SHP77 treated with DMSO at 0.1 percent for 48 hours (cell line): ENCODE data around the gene NUP214.
"Not testable (repeated sequence)": the region's sequence is repeated elsewhere in the genome, so short reads cannot be mapped to it uniquely, and the experiment has no call there.

ENCODE experiments used
- DNase-seq: peaks from one replicate; lab custom pipeline; 2025; lab: John Stamatoyannopoulos, UW

The NUP214 gene

DNA sequence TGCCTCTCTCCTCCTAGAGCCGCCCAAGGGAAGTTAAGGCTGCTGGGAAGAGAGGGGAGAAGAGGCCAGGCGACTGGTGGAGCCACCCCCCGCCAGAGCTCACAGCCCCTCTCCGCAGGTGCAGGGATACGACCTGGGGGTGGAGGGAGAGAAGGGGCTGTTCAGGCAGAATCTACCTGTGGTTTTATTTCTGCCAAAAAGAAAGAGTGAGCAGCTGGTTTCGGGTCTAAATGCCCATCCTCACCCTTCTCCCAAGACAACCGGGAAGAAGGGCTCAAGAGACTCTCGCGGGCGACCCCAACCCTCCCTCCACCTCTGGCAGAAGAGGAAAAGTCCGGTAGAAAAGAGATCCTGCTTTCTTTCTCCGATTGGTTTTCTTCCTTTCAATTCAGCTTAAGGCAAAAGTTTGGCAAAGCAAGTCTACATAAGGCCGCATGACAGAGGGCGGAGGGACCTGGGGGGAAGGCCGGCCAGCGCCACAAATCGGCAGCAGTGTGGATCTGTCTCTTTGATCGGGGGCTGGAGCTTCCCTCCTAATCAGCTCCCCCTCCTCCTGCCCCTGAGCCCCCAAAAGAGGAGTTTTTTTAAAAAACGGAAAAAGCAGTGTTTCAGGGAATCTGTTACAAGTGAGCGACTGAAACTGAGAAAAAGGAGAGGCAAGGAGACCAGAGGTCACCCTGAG, 134.7 kb downstream of the NUP214 start:
- DNase-seq, result no peak

- no peak for DNase-seq
Measured at GRCh38 chr9:131260751-131261452, 135.5 kb downstream of the NUP214 start.

GRCh38 chr9:131262327-131263032, 137.1 kb downstream of the NUP214 start:
- no peak for DNase-seq

DNA sequence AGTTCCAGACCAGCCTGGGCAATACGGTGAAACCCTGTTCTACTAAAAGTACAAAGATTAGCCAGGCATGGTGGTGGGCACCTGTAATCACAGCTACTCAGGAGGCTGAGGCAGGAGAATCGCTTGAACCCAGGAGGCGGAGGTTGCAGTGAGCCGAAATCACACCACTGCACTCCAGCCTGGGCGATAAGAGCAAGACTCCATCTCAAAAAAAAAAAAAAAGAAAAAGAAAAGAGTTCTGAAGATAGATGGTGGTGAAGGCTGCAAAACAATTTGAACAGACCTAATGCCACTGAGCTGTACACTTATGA, 137.6 kb downstream of the NUP214 start:
- DNase-seq, result not testable (repeated sequence)

DNA sequence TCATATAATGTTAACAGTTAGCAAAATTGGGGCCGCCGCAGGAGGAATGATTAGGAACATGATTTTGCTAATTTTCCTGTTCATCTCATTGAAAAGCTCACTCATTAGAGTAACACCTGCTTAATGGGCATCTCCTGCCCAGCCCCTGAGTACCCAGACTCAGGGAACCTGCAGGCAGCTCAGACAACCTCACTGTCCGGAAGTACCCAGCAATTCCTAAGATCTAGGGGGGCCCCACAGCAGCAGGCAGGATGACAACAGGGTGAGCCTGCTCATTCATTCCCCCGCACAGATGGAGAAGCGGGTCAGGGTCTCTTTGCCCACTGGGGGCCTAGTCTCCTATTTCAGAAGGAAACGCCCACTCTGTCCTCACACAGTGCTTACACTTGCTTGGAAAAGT, 138.3 kb downstream of the NUP214 start:
- DNase-seq, result no peak

- DNase-seq, result no peak
Measured at GRCh38 chr9:131264231-131264630, 138.8 kb downstream of the NUP214 start.

GRCh38 chr9:131266266-131267229, 141.2 kb downstream of the NUP214 start:
- DNase-seq, result no peak

DNA sequence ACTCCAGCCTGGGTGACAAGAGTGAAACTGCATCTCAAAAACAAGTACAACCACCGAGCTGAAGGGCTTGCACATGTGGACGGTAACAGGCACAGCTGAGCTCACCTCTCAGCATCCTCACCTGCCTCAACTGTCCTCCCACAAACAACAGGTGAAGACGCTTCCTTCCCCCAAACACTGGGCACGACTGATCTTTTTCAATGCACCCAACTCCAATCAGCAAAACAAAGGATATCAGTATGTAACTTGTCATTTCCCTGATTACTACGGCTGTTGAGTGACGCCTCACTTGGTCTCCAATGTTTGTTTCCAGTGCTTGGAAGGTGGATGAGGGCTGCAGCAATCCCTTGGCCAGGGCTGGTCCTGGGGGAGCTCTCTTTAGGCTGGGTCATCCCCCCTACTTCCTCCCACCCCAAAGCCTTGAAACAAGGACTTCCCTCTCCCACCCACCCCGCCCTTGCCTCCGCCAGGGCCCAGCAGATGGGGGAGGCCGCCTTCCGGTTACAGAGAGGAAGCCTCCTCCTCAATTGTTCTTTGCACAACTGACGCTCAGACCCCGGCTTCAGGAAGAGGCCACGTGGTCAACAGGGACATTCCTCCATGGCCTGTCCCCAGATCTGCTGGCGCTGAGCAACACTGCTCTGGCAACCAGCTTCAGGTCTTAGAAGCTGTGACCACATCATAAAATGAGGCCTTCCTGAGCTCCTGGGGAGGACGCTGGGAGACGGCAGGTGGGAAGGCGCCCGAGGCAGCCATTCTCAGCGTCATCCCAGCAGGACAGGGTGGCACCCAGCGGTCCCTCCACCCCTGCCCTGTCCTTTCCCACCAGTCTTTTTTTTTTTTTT, 145.0 kb downstream of the NUP214 start:
- DNase-seq, result no peak

GRCh38 chr9:131271016-131271273, 145.6 kb downstream of the NUP214 start:
- DNase-seq, result not testable (repeated sequence)

DNA sequence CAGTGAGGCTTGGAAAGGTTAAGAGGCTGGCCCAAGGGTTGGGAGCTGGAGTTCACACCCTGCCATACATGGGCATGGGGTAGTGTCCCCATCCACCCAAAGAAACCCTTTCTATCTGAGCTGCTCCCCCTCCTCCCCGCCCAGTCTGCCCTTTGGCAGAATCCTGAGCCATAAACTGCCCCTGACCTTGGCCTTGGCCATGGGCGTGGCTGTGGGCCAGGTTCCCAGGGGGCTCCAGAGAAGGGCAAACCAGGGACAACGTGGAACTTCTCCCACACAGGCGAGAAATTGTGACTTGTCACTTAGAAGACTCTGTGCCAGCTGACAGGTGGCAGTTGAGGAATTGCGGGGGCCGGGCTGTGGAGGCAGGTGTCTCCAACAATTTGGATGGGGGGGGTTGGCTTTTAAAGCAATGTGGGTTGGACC, 146.1 kb downstream of the NUP214 start:
- no peak for DNase-seq

DNA sequence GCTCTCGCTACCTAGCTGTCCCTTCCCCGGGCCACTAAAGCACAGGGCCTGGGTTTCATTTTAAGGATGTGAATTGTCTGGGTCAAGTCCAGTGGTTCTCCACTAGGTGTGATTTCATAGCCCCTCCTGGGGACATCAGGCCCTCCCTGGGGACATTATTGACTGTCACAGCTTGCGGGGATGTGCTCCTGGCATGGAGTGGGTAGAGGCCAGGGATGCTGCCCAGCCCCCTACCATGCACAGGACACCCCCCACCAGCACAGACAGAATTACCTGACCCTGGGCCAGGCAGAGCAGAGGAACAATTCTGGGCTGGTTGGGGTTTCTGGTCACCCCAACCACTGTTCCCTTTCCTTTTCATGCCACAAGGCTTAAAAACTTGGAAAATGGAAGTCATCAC, 146.8 kb downstream of the NUP214 start:
- DNase-seq, result no peak

- no peak for DNase-seq
Measured at GRCh38 chr9:131273146-131273855, 147.9 kb downstream of the NUP214 start.

DNA sequence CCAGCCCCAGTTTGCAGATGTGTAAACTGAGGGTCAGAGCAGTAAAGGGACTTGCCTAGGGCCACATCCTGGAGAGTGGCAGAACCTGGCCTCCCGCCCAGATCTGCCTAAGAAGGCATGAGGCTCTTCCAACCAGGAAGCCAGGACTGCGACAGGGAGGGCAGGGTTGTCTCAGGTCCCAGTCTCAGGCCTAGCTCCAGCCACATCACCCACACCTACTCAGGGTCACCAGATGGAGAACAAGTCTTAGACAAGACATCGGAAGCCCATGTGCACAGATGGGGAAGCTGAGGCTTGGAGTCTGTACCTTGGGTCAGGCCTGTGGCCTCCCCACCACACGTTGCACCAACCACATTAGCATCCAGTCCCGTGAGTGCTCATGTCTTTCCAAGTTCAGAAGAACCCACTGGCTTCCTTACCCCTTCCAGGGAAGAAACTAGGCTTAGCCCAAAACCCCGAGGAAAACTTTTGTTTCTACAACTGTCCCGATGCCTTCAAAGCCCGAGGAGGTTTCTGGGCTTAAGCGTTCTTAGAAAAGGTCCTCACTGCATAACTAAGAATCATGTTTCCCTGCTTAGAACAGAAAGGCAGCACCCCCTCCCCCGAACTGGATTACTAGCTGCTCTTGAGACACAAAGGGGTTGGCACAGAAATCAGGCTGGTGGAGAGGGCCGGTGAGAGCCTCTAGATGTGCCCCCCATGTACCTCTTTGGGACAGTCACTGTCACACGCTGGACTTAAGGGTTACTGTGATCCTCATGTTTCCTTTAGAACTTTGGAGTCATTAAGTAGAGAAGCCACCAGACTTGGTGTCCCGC, 148.7 kb downstream of the NUP214 start:
- no peak for DNase-seq

GRCh38 chr9:131274674-131275331, 149.4 kb downstream of the NUP214 start:
- DNase-seq, result no peak

DNA sequence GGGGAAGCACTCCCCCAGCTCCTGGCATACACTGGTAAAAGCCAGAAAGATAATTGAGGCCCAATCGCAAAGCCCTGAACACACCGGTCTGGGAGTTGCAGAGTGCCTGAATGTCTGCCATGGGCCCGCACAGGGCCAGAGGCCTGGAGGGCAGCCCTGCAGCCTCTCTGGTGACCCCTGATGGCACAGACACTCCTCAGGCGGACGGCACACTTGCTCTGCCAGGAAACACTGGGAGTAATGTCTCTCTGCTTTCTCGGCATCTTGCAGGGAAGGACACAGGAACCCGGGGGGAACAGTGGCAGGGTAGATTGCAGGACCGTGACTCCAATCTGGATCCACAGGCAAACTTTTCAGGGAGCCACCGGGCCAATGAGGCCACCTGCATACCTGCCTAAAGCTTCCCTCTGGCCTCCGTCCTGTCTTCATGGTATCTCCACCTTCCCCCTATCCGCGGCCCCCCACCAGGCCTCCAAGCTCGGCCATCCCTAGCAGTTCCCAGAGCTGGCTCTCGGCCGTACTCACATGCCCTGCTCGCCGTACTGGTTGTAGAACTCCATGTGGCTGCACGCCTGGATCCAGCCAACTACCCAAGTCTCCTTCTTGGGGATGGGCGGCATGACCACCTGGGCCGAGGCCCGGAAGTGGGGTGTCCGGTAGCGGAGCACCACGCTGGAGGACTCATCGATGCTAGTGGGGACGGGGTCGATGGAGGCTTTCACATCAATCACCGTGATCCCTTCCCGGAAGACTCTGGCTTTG, 150.1 kb downstream of the NUP214 start:
- DNase-seq, result no peak

GRCh38 chr9:131276094-131276888, 150.9 kb downstream of the NUP214 start, which contains the start of gene FAM78A:
Gene FAM78A, minus strand, starts transcription at chr9:131276510. Its CDS starts 331 bp downstream, at chr9:131276179.
- no peak for DNase-seq

- no peak for DNase-seq
Measured at GRCh38 chr9:131276891-131277286, 151.5 kb downstream of the NUP214 start.
